ENCODE data around the gene CADPS2.

- TF ChIP-seq, protein P1, sequence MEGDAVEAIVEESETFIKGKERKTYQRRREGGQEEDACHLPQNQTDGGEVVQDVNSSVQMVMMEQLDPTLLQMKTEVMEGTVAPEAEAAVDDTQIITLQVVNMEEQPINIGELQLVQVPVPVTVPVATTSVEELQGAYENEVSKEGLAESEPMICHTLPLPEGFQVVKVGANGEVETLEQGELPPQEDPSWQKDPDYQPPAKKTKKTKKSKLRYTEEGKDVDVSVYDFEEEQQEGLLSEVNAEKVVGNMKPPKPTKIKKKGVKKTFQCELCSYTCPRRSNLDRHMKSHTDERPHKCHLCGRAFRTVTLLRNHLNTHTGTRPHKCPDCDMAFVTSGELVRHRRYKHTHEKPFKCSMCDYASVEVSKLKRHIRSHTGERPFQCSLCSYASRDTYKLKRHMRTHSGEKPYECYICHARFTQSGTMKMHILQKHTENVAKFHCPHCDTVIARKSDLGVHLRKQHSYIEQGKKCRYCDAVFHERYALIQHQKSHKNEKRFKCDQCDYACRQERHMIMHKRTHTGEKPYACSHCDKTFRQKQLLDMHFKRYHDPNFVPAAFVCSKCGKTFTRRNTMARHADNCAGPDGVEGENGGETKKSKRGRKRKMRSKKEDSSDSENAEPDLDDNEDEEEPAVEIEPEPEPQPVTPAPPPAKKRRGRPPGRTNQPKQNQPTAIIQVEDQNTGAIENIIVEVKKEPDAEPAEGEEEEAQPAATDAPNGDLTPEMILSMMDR (IDR thresholded peaks at IDR 0.05; ENCODE audit: insufficient read depth, low read depth, low read length) = no peak
- no peak for TF ChIP-seq EZH2 (IDR thresholded peaks at IDR 0.05; ENCODE audit: insufficient read depth, low read length)
Observed at GRCh38 chr7:122460936-122461335, 425.3 kb downstream of the CADPS2 start.
